HepG2 (cell line): ENCODE data around the gene TMEM158.

Experiments used
- GLI4 ChIP-seq: sonication (generic); formaldehyde crosslinking; IDR thresholded peaks from 2 replicates; pipeline ENCODE4 v1.5.1; 2020; ENCODE audit warnings: missing genetic modification reagents, mild to moderate bottlenecking, moderate library complexity, borderline replicate concordance
- KAT2B ChIP-seq: fragments of 150-350 bp; IDR thresholded peaks from 2 replicates; pipeline ENCODE4 v1.6.1; 2014; ENCODE audit warnings: low read depth, low read length, borderline replicate concordance
- TBX2 ChIP-seq: sonication (generic); formaldehyde crosslinking; IDR thresholded peaks from 2 replicates; pipeline ENCODE4 v1.5.0; 2020; ENCODE audit warnings: missing genetic modification reagents, mild to moderate bottlenecking, borderline replicate concordance

GRCh38 chr3:45275006-45275704 is 49.1 kb upstream of the TMEM158 start:
- no peak for TF ChIP-seq GLI4 (CRISPR knock-in tag)
- TF ChIP-seq TBX2 (CRISPR knock-in tag): no peak
- TF ChIP-seq KAT2B: no peak
